Activated CD4-positive, CD25-positive, alpha-beta regulatory T cell treated with anti-CD3 and anti-CD28 coated beads, Interleukin-2, amount 50 U/mL, for 24 hours (primary cell): ENCODE measurements around the gene FBXW9.
A peak's percentile ranks its signal among the peaks of the same experiment; 100 is the strongest.
"Not testable (repeated sequence)": the region's sequence is repeated elsewhere in the genome, so short reads cannot be mapped to it uniquely, and the experiment has no call there.

Source experiments
- ATAC-seq, 2 donors: fragments of 150-1000 bp; cut with Tn5 transposase; one replicate each; pipeline ENCODE4 v1.10.0; 2021; ENCODE audit warnings: mild to moderate bottlenecking in 1 of 2, moderate library complexity in 1 of 2

FBXW9 gene

GRCh38 chr19:12715102-12715501 lies 18.7 kb upstream of the FBXW9 start:
- no peak for ATAC-seq

- ATAC-seq: not testable (repeated sequence)
Observed at GRCh38 chr19:12713304-12713703, 16.9 kb upstream of the FBXW9 start.

GRCh38 chr19:12712077-12712476 lies 15.6 kb upstream of the FBXW9 start:
- not testable (repeated sequence) for ATAC-seq

- no peak for ATAC-seq
Observed at GRCh38 chr19:12711187-12711586, 14.8 kb upstream of the FBXW9 start.

GRCh38 chr19:12708641-12709040 lies 12.2 kb upstream of the FBXW9 start:
- ATAC-seq: no peak

GRCh38 chr19:12706332-12706718 lies 9.9 kb upstream of the FBXW9 start:
- ATAC-seq: no peak

- no peak for ATAC-seq
Observed at GRCh38 chr19:12705654-12706331, 9.4 kb upstream of the FBXW9 start.

GRCh38 chr19:12705169-12705568 lies 8.7 kb upstream of the FBXW9 start:
- ATAC-seq: no peak

- peak in 1 of 2 donors; percentile 35 for ATAC-seq
Observed at GRCh38 chr19:12703046-12703445, 6.6 kb upstream of the FBXW9 start.

- ATAC-seq: no peak
Observed at GRCh38 chr19:12701596-12702282, 5.3 kb upstream of the FBXW9 start.

- no peak for ATAC-seq
Observed at GRCh38 chr19:12698138-12698537, 1.7 kb upstream of the FBXW9 start.

- ATAC-seq: not testable (repeated sequence)
Observed at GRCh38 chr19:12697425-12697824, 994 bp upstream of the FBXW9 start.

- ATAC-seq: peak; percentile 11 to 25
Observed at GRCh38 chr19:12695997-12696365, 450 bp downstream of the FBXW9 start.

- no peak for ATAC-seq
Observed at GRCh38 chr19:12695514-12695913, 917 bp downstream of the FBXW9 start.

- ATAC-seq: no peak
Observed at GRCh38 chr19:12695096-12695495, 1.3 kb downstream of the FBXW9 start.

GRCh38 chr19:12694641-12695040 lies 1.8 kb downstream of the FBXW9 start:
- no peak for ATAC-seq

- no peak for ATAC-seq
Observed at GRCh38 chr19:12692960-12693359, 3.5 kb downstream of the FBXW9 start.

GRCh38 chr19:12689581-12690216 lies 6.7 kb downstream of the FBXW9 start:
- ATAC-seq: no peak

- ATAC-seq: no peak
Observed at GRCh38 chr19:12689012-12689411, 7.4 kb downstream of the FBXW9 start.

GRCh38 chr19:12687496-12688196 lies 8.8 kb downstream of the FBXW9 start, which contains the start of gene GNG14:
GNG14 (plus strand) TSS chr19:12687998; CDS start chr19:12688049, 51 bp downstream.
- no peak for ATAC-seq

- no peak for ATAC-seq
Observed at GRCh38 chr19:12685831-12686230, 10.6 kb downstream of the FBXW9 start.

- ATAC-seq: peak; percentile 86
Observed at GRCh38 chr19:12681074-12681987, 15.1 kb downstream of the FBXW9 start, which contains the start of gene DHPS. DHPS (minus strand) TSS chr19:12681880; CDS start chr19:12681766, 114 bp downstream.
